GM13977 (cell line): ENCODE results near the gene DNAH2.

Experiments used
- DNase-seq: peaks from one replicate; pipeline ENCODE4 v3.0.0; 2012; ENCODE audit warnings: low spot score
- CTCF ChIP-seq: IDR thresholded peaks from 2 replicates; pipeline ENCODE4 v1.5.1; 2012; ENCODE audit warnings: mild to moderate bottlenecking, control low read depth; ENCODE audit not compliant: insufficient read depth; ENCODE audit errors: extremely low read depth, missing control alignments
- in situ Hi-C: fragments of 300-500 bp; cut with MboI; formaldehyde crosslinking; loops from one replicate; pipeline ENCODE4 v1.12.0; 2022; ENCODE audit warnings: low sequenced_read_pairs, low pct_unique_long_range_greater_than_20kb, mixed read lengths, inconsistent platforms; ENCODE audit not compliant: unreplicated experiment

Gene DNAH2

GRCh38 chr17:7840441-7840840 lies 122.9 kb downstream of the DNAH2 start:
- in situ Hi-C loops, result no loop called here
- TF ChIP-seq CTCF, result no peak
- no peak for DNase-seq

GRCh38 chr17:7840875-7841274 lies 123.3 kb downstream of the DNAH2 start:
- DNase-seq, result no peak
- TF ChIP-seq CTCF, result no peak
- in situ Hi-C loops, result no loop called here

GRCh38 chr17:7841396-7841914 lies 123.9 kb downstream of the DNAH2 start:
- DNase-seq, result peak; percentile 72

DNA sequence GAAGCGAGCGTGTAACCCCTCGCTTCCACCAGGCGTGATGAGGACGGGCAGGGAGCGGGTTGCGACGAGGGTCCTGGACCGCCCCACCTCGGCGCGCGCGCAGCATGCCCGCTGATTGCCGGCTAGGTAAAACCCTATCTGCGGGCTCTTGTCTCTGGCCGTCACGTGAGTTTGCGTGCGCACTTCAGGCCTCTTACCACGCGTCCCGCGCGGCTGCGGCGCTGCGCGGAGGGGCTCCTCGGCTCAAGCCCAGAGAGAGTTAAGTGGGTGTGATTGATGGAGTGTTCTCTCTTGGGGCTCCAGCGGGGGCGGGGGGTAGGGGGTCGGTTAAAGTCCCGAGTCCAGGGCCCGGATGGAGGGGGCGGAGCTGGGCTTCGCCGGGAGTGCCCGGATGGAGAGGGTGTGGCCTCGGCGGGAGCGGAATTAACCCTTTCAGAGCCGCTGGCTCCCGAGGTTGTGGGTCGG lies 124.4 kb downstream of the DNAH2 start:
- DNase-seq, result peak; percentile 82
- in situ Hi-C loops, result no loop called here
- no peak for TF ChIP-seq CTCF

More at GRCh38 chr17:7841396-7841914, 123.9 kb downstream of the DNAH2 start:
- in situ Hi-C loops, result no loop called here
- TF ChIP-seq CTCF, result peak; percentile 37

DNA sequence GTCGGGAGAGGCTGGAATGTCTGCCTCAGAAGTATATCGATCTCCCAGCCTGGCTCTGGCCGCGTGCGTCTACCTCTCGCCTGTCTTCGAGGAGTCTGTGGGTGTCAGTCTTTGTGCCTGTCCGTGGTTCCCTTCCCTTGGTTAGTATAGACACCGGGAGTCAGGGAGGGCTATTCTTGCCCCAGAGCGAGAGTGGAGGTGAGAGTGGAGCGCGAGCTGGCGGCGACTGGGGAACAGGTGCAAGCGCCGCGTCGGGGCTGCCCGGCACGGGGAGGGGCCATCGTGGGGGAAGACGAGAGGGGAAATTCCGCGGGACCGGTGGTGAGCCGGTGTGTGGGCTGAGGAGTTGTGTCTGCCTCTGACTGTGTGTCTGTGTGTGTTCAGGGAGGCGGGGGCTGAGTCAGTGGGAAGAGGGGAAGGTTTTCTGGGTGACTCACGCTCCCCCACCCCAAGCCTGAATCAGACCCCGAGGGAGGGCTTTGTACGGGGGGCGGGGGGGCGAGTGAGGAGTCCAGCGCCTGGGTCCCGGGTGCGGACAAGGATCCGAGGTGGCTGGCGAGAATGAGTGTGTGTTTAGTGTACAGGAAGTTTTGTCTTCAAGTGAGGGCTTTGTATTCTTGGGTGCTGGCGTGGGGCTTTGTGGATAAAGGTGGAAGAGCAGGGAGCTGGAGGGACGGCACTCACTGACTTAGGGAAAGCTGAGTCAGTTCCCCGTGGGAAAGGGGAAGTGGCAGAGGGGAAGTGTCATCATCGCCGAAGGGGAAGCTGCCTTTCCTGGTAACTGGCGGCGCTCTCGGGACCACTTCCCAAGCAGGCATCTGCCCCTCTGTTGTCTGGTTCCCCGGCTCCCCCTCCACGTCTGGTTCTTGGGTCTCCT lies 125.1 kb downstream of the DNAH2 start:
- TF ChIP-seq CTCF, result peak; percentile 33
- DNase-seq, result peak; percentile 85
- in situ Hi-C loops, result no loop called here

GRCh38 chr17:7843257-7843535 lies 125.7 kb downstream of the DNAH2 start:
- TF ChIP-seq CTCF, result no peak
- DNase-seq, result no peak
- in situ Hi-C loops, result no loop called here
